Fibroblast of mammary gland (primary cell): ENCODE results near the gene ZDHHC7.
"Not testable (repeated sequence)": the region's sequence is repeated elsewhere in the genome, so short reads cannot be mapped to it uniquely, and the experiment has no call there.

Experiments used
- DNase-seq: peaks from one replicate; pipeline ENCODE4 v3.0.0-alpha.2; 2010; ENCODE audit warnings: low read depth
- H3K4me3 ChIP-seq: 2 replicates; pipeline ENCODE4 v1.5.1; 2011; ENCODE audit warnings: low read depth, mild to moderate bottlenecking, low read length, moderate library complexity; ENCODE audit not compliant: control insufficient read depth
- CTCF ChIP-seq: conservative IDR thresholded peaks from 2 replicates; pipeline ENCODE4 v1.5.1; 2011; ENCODE audit warnings: low read depth, low read length, inconsistent platforms; ENCODE audit not compliant: control insufficient read depth, insufficient read depth

The ZDHHC7 gene

DNA sequence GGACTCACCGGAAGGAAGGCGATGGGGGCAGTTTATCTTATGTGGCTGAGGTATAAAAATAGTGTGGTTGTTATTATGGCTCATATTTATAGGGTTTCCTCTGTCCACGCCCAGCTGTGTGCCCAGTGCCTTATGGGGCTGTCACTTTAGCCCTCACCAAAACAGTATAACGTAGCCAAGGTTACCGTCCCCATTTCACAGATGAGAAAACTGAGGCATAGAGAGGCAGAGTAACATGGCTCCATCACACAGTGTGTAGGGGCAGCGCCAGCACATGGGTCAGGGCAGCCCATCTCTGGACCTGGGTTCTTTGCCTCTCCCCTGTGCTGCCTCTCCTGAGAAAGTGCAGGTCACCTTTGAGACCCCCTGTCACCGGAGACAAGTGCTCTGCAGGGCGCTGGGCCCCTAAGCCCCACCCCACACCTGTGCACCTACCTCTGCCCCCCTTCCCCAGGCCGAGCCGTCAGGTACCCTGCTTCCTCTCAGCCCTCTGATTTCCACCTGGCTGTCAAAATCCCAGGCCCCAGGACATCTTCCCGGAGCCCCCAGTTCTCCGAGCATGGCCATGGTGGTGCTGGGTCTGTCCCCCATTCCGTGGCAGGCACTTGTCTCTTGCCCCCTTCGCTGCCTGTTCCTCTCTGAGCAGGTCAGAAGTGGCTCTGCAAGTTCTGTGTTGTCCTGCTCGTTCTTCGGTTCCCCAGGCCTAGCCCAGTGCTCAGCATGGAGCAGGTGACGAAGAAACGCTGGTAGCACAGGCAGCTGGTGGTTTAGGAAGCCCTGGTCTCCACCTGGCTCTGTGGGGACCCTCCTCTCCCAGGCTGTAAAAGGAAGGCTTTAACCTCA is 23.5 kb upstream of the ZDHHC7 start:
- TF ChIP-seq CTCF = no peak
- H3K4me3 ChIP-seq = no peak overlapping the region
- no peak for DNase-seq

GRCh38 chr16:85033171-85033570 is 21.8 kb upstream of the ZDHHC7 start:
- TF ChIP-seq CTCF = no peak
- no peak for DNase-seq
- H3K4me3 ChIP-seq = no peak overlapping the region

GRCh38 chr16:85032187-85032586 is 20.9 kb upstream of the ZDHHC7 start:
- H3K4me3 ChIP-seq, DNase-seq: not testable (repeated sequence)

- no peak overlapping the region for H3K4me3 ChIP-seq
- no peak for DNase-seq
- TF ChIP-seq CTCF = no peak
These were observed 20.1 kb upstream of the ZDHHC7 start for GRCh38 chr16:85031451-85031850.

DNA sequence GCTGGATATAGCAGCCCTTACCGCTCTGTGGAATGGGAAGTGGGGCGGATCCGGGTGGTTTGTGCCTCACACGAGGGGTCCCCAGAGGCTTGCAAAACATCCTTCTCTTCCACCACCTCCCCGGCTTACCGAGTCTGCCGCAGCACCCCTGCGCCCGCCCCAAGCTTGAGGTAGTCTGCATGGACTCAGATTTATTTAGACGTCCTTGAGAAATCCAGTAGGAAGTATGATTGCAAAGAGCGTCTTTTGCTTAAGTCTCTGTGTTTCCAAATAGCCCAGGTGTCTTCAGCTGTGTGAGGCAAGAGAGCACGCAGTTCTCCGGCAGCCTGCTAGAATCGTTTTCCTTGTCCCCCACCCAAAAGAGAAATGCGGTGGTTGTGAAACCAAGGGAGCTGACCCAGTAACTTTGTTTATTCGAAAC is 18.7 kb upstream of the ZDHHC7 start:
- no peak overlapping the region for H3K4me3 ChIP-seq
- no peak for TF ChIP-seq CTCF
- DNase-seq = no peak

DNA sequence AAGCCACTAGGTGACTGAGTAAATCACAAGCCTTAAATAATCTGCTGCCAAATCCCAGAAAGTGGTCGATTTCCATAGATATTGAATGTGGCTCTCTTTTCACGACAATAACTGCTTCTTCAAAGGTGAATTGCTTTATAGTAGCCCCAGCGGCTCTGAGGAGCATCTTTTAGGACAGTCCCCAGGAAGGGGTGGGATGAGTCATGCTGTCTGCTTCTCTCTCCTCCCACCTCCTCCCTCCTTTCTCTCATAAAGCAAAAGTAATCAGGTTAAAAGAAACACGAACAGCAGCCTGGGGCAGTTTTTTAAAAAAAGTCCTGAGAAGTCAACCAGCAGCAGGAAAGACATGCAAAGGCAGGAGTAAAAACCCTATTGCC is 18.1 kb upstream of the ZDHHC7 start:
- peak overlapping the region; percentile 59 for H3K4me3 ChIP-seq
- peak; percentile 69 for DNase-seq
- no peak for TF ChIP-seq CTCF

DNA sequence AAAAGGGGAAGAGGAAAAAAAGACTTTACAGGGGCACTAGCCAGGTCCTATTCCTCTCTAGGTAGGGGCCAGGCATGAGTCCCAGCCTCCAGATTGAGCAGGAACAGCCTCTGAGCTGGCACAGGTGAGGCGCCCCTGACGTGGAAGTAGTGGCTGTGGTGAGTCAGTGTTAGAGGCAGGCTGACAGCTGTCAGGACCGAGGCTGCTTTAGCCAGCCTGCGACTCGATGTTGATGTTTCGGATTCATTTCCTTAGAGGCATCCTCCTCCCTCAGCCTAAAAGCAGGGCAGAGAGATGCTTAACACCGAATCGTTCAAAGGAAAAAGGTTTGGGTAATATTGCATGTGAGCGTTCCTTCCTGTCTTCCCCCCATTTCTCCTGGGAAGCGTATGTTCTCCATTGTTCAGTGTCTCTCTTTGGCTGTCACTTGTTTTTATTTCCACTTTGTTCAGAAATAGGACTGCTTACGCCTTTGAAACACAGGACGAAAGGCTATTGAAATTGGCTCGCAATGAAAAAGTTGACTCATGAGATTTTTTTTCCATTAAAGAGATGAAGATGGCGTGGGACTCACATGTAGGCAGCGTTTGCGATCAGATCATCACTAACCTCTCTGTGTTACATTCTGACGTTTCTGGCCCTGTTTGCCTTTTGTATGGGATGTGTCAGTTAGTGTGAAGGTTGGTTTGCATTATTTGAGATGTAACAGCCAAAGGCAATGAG is 17.5 kb upstream of the ZDHHC7 start:
- no peak for TF ChIP-seq CTCF
- H3K4me3 ChIP-seq = peak overlapping the region; percentile 59

More for the DNA sequence above, 17.5 kb upstream of the ZDHHC7 start:
- peak; percentile 83 for DNase-seq
